Ecto neural progenitor cell (in vitro differentiated cells): ENCODE results near the gene SPATA31E1.

Source experiments
- DNase-seq: peaks from one replicate; pipeline ENCODE4 v3.0.0-alpha.2; 2018; ENCODE audit warnings: low spot score

The SPATA31E1 gene

DNA sequence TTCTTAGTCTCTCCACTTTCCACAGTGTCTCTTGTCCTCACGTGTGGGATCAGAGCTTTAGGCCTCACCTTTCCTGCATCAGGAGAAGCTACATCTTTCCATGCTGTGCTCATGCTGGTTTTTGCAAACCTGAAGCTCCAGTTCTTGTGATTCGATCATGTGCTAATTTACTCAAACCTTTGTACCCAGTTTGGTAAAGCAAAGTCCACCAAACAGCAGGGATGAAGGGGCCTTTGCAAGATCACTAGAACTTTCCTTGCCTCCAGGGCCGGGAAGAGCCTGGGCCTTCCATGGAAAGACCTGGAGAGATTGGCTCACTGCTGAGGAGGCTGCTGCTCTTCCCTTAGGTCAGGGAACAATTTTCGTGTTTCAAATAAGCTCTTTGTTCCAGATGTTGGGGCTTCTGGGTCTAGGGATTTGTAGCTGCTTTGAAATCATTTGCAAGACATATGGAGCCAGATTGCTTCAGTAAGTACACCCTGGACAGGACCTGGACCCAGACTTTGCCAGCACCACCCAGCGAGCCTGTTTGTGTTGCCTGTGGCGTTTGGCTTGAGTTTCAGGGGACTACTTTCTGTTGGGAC, 18.7 kb upstream of the SPATA31E1 start:
- no peak for DNase-seq

DNA sequence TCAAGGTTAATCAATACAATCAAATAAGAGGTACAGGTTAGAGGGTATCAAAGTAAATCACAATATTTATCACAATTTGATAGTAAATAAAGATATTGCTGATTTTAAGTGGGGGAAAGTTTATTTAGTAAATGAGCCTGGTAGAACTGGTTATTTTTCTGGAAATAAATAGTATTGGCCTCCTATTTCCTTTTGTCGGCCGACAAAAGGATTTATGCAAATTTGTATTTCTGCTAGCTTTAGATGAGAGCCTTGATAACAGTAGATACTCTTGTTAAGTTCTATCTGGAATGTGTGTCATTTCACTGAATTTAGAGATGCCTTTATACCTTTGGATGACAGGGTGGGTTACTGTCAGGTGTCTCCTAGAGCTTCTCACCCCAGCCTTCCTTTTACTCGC, 17.8 kb upstream of the SPATA31E1 start:
- DNase-seq: no peak

DNA sequence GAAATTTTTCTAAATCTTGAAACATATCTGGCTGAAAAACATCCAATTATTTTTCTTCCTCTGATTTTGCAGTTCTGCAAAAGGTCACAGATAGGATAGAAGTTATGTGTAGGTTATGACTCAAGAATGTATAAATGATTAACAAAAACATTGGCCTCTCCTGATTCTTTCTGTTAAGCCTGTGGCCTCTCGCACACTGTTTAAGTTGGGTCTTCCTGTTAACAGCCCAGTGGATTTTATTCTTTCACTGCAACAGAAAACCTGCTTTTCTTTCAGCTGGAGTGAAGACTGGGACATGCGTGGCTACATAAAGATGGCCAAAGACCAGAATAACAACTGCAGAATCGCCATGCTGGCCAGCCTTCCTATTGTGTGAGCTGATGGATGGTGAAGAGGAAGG, 17.1 kb upstream of the SPATA31E1 start:
- no peak for DNase-seq

GRCh38 chr9:87867391-87867790, 15.3 kb upstream of the SPATA31E1 start:
- no peak for DNase-seq

DNA sequence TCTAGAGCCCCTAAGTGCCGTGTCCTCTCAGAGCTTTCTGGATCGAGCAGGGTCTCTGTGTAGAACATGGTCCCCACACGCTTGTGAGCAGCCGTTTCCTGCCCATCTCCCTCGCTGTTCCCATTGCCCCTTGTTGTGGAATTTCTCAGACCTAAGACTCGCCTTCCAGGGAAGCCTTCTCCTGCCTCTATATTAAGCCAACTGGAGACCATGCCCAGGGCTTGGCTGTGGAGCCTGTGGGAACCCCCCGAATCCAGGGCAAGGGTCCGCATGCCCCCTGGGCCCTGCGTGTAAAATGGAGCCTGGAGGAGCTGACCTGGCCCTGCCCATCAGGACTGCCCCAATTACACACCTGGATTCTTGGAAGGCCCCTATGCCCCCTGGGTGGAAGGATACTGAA, 14.5 kb upstream of the SPATA31E1 start:
- no peak for DNase-seq

GRCh38 chr9:87868635-87869034, 14.0 kb upstream of the SPATA31E1 start:
- peak; percentile 34 for DNase-seq

- peak; percentile 41 for DNase-seq
Measured at GRCh38 chr9:87869082-87869481, 13.6 kb upstream of the SPATA31E1 start.

DNA sequence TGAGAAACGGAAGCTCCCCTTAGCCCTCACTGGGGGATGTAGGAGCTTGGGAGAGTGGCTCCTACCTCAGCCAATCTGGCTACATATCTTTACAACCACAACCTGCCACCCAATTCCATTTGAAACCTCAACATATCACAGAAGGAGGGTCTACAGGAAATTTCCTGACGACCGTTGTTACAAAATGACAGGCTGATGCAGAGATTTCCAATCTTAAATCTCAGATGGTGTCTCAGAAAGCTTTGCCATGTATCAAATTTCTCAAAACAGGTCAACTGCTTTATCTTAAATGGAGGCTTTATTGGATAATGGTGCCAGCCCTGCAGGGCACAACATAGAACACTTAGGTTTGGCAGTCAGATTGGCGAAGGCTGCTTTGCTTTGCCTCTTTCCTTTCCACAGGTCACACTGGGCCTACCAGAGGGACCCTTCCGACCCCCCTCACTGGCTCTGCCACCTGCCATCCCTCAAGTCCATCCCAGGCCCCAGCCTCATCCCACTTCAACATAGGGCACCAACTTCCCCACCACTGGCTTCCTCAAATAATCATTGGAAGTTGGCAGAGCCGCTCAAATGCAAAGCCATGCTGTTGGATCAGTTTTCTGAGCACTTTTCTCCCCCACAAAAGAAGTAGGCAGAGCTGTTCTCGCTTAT, 11.1 kb upstream of the SPATA31E1 start:
- peak; percentile 33 for DNase-seq

GRCh38 chr9:87872079-87872624, 10.5 kb upstream of the SPATA31E1 start:
- DNase-seq: peak; percentile 49

DNA sequence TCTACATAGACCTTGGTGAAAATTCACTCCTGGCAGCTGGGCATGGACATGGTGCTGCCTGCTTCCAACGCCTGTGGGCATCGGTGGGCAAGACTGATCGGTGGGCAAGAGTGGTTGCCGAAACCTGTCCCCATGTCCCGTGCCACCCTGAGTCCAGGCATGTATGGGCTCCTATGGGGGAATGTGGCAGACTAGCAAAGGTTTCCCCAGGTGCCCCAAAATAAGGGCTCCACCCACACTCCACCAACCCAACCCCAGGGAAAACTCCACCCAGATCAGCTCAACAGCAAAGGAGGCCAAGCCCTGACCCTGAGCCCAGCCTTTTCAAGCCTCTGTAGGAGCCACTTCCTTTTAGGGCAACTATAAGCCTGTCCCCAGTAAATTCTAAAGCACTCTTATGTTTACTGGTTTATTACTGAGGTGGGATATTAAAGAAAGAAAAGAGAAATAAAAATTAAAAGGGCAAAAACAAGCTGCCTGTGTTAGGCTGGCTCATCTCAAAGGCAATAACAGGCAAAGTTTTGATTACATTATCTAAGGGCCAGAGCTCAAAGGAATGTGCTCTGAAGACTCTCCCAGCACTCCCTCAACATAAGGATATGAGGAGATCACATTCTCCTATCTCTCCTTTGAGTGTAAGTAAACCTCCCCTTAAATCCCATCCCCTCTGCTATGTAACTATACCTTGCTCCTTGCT, 8.9 kb upstream of the SPATA31E1 start:
- DNase-seq: peak; percentile 32

DNA sequence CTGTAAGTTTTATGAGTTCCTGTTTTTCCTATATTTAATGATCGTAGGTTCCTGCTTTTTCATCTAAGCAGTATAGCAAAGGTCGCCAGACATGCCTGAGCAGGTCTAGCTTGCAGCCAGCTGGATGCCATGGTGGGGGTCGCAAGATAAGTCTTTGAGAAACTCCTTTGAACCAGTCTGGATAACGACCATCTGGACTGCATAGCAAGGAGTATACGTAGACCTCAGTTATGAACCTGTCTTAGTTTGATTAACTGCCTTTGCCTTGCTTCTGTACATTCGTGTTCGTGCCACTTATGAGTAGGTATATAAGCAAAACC, 8.4 kb upstream of the SPATA31E1 start:
- DNase-seq: no peak

- DNase-seq: no peak
Measured at GRCh38 chr9:87875060-87875459, 7.6 kb upstream of the SPATA31E1 start.

DNA sequence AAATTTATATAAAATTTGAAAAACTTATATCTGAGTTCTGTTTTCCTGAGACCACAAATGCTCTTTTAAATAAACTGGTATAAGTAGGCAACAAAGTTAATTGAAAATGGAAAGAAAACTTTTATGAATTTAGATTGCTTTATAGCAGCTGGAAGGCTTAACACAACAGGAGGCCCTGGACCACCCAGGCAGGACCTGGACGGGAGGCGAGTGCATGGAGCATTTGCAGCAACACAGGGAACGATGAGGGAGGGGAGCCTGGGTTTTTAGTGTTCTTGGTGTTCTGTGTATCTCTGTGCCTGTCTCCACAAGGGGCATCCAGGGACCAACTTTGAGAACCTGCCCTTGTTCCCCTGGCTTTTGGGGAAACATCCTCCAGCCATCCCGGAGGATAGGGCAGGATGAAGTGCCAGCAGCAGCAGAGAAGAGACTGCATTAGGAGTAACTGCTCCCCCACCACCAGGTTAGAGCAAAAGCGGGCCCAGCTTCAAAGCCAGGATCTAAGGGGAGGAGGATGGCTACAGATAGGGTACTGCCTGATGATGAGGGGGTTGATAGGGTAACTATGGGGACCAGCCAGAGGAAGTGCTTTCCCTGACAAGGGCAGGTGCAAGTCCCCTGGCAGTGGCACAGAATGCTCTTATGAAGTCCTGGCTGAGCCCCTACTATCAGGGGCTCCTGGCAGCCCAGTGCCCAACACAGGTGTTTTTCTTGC, 6.7 kb upstream of the SPATA31E1 start:
- DNase-seq: peak; percentile 47

- peak; percentile 27 for DNase-seq
Measured at GRCh38 chr9:87876708-87877107, 6.0 kb upstream of the SPATA31E1 start.

DNA sequence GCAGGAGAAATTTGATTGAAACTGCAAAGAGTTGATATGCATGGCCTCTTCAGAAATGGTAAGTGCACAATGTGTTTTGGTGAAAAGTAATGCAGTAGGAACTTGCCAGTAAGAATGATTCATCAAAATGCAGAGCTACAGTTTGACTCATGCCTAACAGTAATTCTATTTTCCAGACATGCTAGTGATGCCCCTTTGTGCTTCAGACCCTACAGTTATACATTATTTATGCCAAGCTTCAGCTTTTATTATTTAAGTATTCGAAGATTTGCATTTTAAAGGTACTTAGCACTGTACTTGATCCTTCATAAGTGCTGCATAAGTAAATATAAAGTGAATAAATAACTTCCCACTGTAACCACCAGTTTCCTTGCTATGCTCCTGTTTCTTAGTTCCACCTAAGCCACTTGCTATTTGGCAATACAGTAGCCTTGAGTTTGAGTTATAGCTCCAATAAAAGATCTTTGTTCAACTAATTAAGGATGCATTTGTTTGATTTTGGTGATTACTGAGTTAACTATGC, 3.6 kb upstream of the SPATA31E1 start:
- no peak for DNase-seq

DNA sequence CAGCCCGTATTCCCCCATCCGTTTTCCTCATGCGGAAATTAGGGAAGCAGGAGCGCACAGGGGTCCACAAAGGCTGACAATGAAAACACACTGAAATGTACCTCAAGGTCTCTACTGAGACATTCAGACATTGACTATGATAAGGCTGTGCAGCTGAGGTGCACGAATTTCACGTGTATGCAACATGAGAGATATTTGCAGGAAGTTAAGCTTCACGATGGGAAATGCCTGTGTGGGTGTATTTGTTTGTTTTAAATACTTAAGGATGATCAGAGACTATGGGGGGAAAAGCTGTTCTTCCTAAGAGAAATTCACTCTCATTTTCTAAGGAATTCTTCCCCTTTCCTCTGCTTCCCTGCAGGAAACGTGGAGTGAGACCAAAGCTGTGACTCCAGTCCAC, 2.6 kb upstream of the SPATA31E1 start:
- no peak for DNase-seq

- DNase-seq: no peak
Measured at GRCh38 chr9:87880683-87881082, 2.0 kb upstream of the SPATA31E1 start.

DNA sequence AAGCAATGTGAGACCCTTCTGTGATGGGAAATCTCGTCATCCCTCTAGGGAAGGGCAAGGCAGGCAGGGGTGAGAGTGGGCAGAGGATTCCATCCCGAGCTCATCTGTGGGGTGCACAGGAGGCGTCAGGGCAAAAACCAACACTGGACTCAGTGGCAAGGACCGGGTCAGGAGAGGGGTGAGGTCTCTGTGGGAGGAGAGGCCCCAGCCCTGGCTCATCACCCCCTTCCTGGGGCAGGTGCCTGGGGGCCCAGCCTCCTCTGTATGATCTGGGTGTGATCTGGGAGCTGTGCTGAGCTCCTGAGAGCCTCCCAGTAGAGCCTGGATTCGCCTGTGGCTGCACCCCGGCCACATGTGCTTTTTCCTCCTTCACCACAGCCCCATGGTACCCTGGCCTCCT, 597 bp downstream of the SPATA31E1 start:
- DNase-seq: peak; percentile 39

GRCh38 chr9:87883990-87884389, 1.3 kb downstream of the SPATA31E1 start:
- DNase-seq: peak; percentile 59

DNA sequence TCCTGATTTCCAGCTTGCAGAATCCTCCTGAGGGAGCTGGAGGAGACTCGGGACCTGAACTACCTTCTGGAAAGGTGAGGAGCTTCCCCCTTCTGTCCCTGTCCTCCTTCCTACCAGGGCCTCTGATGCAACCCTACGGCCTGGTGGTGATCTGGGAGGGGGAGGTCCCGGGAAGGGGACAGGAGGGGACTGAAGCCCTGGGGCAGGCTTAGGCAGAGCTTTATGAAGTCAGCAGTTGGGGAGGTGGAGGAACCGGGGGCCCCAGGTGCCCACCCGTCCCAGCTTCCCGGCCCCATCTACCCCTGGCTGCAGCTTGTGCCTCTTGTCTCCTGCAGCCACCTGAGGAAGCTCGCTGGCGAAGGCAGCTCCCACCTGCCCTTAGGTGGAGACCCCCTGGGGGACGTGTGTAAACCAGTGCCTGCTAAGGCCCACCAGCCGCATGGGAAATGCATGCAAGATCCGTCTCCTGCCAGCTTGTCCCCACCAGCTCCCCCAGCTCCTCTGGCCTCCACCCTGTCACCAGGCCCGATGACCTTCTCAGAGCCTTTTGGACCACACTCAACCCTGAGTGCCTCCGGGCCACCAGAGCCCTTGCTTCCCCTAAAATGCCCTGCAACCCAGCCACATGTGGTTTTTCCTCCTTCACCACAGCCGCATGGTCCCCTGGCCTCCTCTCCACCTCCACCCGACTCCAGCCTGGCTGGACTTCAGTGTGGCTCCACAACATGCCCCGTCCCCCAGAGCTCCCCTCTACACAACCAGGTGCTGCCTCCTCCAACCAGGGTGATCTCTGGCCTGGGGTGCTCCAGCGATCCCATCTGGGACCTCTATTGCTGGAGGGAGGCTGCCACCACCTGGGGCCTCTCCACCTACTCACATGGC, 2.1 kb downstream of the SPATA31E1 start:
- DNase-seq: peak; percentile 36

- no peak for DNase-seq
Measured at GRCh38 chr9:87885484-87886189, 3.0 kb downstream of the SPATA31E1 start.
